Gastrocnemius medialis (tissue), 4 donors: ENCODE measurements around the gene KDM6A. TPM values are rescaled to one million over a fixed set of nuclear protein-coding genes. Genes with fewer than 3 reads are reported as not detected.

Experiments used
- ATAC-seq, 2 donors: fragments of 150-250 bp; one replicate each; pipeline ENCODE4 v1.9.1; 2016
- DNase-seq, 2 donors: peaks; one replicate each; pipeline ENCODE4 v3.0.0-alpha.2; 2019
- H3K27ac ChIP-seq, 4 donors: fragments of 200-600 bp; sonication (generic); 1 replicate in 1 of 4; 2 replicates in 3 of 4; pipeline ENCODE4 v1.5.1; 2016 to 2018; ENCODE audit warnings: mild to moderate bottlenecking in 2 of 4, moderate library complexity in 1 of 4
- H3K27me3 ChIP-seq, 3 donors: fragments of 200-600 bp; sonication (generic) in 2 of 3; 1 replicate in 1 of 3; 2 replicates in 2 of 3; pipeline versions ENCODE4 v1.5.1 to v1.6.0; 2016 to 2019; ENCODE audit warnings: mild to moderate bottlenecking in 1 of 3, moderate library complexity in 1 of 3
- H3K36me3 ChIP-seq, 2 donors: fragments of 200-600 bp; sonication (generic) in 1 of 2; one replicate each; pipeline ENCODE4 v1.5.1; 2017 to 2018
- H3K4me1 ChIP-seq, 2 donors: fragments of 200-600 bp; sonication (generic) in 1 of 2; one replicate each; pipeline ENCODE4 v1.5.1; 2016 to 2017; ENCODE audit warnings: mild to moderate bottlenecking in 2 of 2
- H3K4me3 ChIP-seq, 4 donors: fragments of 200-600 bp; sonication (generic) in 3 of 4; 1 replicate in 1 of 4; 2 replicates in 3 of 4; pipeline ENCODE4 v1.5.1; 2016 to 2019; ENCODE audit warnings: mild to moderate bottlenecking in 2 of 4
- H3K9me3 ChIP-seq, 3 donors: fragments of 200-600 bp; sonication (generic) in 2 of 3; 1 replicate in 1 of 3; 2 replicates in 2 of 3; pipeline ENCODE4 v1.5.1; 2016 to 2019
- POLR2A ChIP-seq, 2 donors: fragments of 450-650 bp; IDR thresholded peaks; one replicate each; pipeline ENCODE4 v1.6.1; 2017; ENCODE audit warnings: antibody characterized with exemption in 2 of 2, mild to moderate bottlenecking in 2 of 2, moderate library complexity in 2 of 2
- in situ Hi-C, 4 donors: fragments of 200-750 bp; cut with MboI; loops; one replicate each; pipeline versions ENCODE4 v1.15.0 to v1.8.0; 2017; ENCODE audit warnings: low sequenced_read_pairs in 4 of 4
- intact Hi-C: fragments of 100-400 bp; cut with DNase I; formaldehyde crosslinking; loops from one replicate; pipeline ENCODE4 v1.15.1; 2023; ENCODE audit warnings: low total_unique reads
- total RNA-seq, 4 donors: library from RNA; depleted of rRNA; stranded (reverse); fragments of >200 nt; gene quantifications; one replicate each; pipeline versions ENCODE4 v1.1.0 to v1.2.3, GENCODE V29; 2016
- TF ChIP-seq, protein P1 (sequence below), 5 experiments: fragments of 450-650 bp in 3 of 5; fragments of 200-600 bp in 2 of 5; sonication (generic) in 2 of 5; IDR thresholded peaks in 4 of 5; conservative IDR thresholded peaks in 1 of 5; 1 replicate in 4 of 5; 2 replicates in 1 of 5; pipeline ENCODE4 v1.5.1; 2016 to 2019; ENCODE audit warnings: antibody characterized with exemption in 5 of 5, mild to moderate bottlenecking in 3 of 5, moderate library complexity in 3 of 5

Gene KDM6A
- total RNA-seq, 4 donors from 2014 or later = 14.3 to 29.2 (median 20.1) TPM

- in situ Hi-C loops = no loop called here
- intact Hi-C loops = no loop called here
- TF ChIP-seq, protein P1, sequence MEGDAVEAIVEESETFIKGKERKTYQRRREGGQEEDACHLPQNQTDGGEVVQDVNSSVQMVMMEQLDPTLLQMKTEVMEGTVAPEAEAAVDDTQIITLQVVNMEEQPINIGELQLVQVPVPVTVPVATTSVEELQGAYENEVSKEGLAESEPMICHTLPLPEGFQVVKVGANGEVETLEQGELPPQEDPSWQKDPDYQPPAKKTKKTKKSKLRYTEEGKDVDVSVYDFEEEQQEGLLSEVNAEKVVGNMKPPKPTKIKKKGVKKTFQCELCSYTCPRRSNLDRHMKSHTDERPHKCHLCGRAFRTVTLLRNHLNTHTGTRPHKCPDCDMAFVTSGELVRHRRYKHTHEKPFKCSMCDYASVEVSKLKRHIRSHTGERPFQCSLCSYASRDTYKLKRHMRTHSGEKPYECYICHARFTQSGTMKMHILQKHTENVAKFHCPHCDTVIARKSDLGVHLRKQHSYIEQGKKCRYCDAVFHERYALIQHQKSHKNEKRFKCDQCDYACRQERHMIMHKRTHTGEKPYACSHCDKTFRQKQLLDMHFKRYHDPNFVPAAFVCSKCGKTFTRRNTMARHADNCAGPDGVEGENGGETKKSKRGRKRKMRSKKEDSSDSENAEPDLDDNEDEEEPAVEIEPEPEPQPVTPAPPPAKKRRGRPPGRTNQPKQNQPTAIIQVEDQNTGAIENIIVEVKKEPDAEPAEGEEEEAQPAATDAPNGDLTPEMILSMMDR (IDR thresholded peaks at IDR 0.05 in 4 of 5, conservative IDR thresholded peaks at IDR 0.05 in 1 of 5) = no peak
- no peak overlapping the region for H3K27ac ChIP-seq
- DNase-seq = no peak
- no peaks in the 10 kb centered on the region for H3K9me3 ChIP-seq
- no peaks in the 10 kb centered on the region for H3K27me3 ChIP-seq
- no peak for ATAC-seq
- peaks cover 0 to 36% of the 10 kb centered on the region in 2 donors for H3K4me1 ChIP-seq
- H3K4me3 ChIP-seq = no peak overlapping the region
- no peaks in the 10 kb centered on the region for H3K36me3 ChIP-seq
Observed at GRCh38 chrX:44922980-44923379, 50.0 kb downstream of the KDM6A start.

- ATAC-seq = no peak
- no peaks in the 10 kb centered on the region for H3K27me3 ChIP-seq
- no peaks in the 10 kb centered on the region for H3K9me3 ChIP-seq
- no peak overlapping the region for H3K4me3 ChIP-seq
- TF ChIP-seq, protein P1 (IDR thresholded peaks at IDR 0.05 in 4 of 5, conservative IDR thresholded peaks at IDR 0.05 in 1 of 5) = no peak
- TF ChIP-seq POLR2A (IDR thresholded peaks at IDR 0.05) = no peak
- intact Hi-C loops = no loop called here
- H3K4me1 ChIP-seq = peaks cover 0 to 30% of the 10 kb centered on the region in 2 donors
- no peaks in the 10 kb centered on the region for H3K36me3 ChIP-seq
- DNase-seq = no peak
- no peak overlapping the region for H3K27ac ChIP-seq
- in situ Hi-C loops = no loop called here
Observed at GRCh38 chrX:44927398-44927797, 54.4 kb downstream of the KDM6A start.

- H3K9me3 ChIP-seq = no peaks in the 10 kb centered on the region
- peaks cover 21 to 39% of the 10 kb centered on the region in 2 donors for H3K4me1 ChIP-seq
- intact Hi-C loops = no loop called here
- ATAC-seq (no peak), DNase-seq (no peak)
- H3K27me3 ChIP-seq = no peaks in the 10 kb centered on the region
- H3K36me3 ChIP-seq = no peaks in the 10 kb centered on the region
- in situ Hi-C loops = no loop called here
- no peak overlapping the region for H3K27ac ChIP-seq
- H3K4me3 ChIP-seq = no peak overlapping the region
- TF ChIP-seq, protein P1 (IDR thresholded peaks at IDR 0.05 in 4 of 5, conservative IDR thresholded peaks at IDR 0.05 in 1 of 5) = no peak
Observed at GRCh38 chrX:44931441-44931973, 58.5 kb downstream of the KDM6A start.

DNA sequence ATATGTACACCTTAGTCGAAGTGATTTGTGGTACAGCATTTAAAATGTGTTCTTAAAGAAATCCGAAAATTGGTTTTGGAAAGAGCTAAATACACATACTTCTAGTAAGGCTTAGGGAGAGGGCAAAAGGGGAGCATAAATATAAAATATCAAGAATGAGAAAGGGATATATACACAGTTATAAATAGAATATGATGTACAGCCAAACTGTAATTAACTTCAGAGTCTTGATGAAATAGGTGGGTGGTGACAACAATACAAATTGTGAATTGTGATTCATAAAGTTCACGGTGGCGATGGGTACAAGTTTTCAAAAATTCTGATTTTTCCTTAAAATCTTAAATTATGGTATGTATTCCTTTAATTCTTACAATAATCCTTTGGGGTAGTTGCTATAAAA, 62.2 kb downstream of the KDM6A start:
- Histone ChIP-seq H3K4me3 (no peak overlapping the region), H3K4me1 (peaks cover 21 to 47% of the 10 kb centered on the region in 2 donors), H3K27ac (peak overlapping the region in 3 of 4 donors; percentile 34 to 47 (median 39)), H3K9me3 (no peaks in the 10 kb centered on the region), H3K27me3 (no peaks in the 10 kb centered on the region), H3K36me3 (no peaks in the 10 kb centered on the region)
- in situ Hi-C loops = no loop called here
- intact Hi-C loops = loop anchor here (2.0 kb wide), 1 partner anchor 60 kb away; no protein-coding TSS in a partner anchor
- DNase-seq (no peak), ATAC-seq (peak in 1 of 2 donors; percentile 21)
- TF ChIP-seq, protein P1 (IDR thresholded peaks at IDR 0.05 in 4 of 5, conservative IDR thresholded peaks at IDR 0.05 in 1 of 5) = no peak
- TF ChIP-seq POLR2A (IDR thresholded peaks at IDR 0.05) = no peak

DNA sequence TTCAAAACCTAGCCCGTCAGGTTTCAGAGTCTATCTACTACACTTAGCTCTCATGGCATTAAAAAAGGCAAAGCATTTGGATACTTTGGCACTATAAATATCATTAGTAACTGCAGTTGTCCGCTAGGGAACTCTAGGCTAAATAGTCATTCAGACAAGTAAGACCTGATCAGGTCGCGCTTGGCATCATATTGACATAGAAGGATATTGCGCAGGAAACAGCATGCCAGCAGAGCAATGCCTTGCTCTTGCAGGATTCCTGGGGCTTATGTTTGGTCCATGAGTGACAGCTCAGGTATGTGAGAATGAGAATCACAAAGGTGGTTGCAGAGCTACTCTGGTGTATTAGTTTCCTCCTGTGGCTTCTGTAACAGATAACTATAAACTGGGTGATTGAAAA, 62.7 kb downstream of the KDM6A start:
- Histone ChIP-seq H3K4me3 (no peak overlapping the region), H3K4me1 (peaks cover 21 to 47% of the 10 kb centered on the region in 2 donors), H3K36me3 (no peaks in the 10 kb centered on the region), H3K27me3 (no peaks in the 10 kb centered on the region), H3K9me3 (no peaks in the 10 kb centered on the region), H3K27ac (peak overlapping the region in 3 of 4 donors; percentile 34 to 47 (median 39))
- intact Hi-C loops (loop anchor here (2.0 kb wide), 1 partner anchor 61 kb away; no protein-coding TSS in a partner anchor), in situ Hi-C loops (no loop called here)
- TF ChIP-seq, protein P1 (IDR thresholded peaks at IDR 0.05 in 4 of 5, conservative IDR thresholded peaks at IDR 0.05 in 1 of 5) = peak in 2 of 5 experiments; percentile 26 to 37
- no peak for TF ChIP-seq POLR2A (IDR thresholded peaks at IDR 0.05)
- DNase-seq (peak; percentile 3 to 41), ATAC-seq (peak in 1 of 2 donors; percentile 89)
